HUES48 (cell line): ENCODE measurements around the gene STARD9.
"Not testable (repeated sequence)": the region's sequence is repeated elsewhere in the genome, so short reads cannot be mapped to it uniquely, and the experiment has no call there.

Experiments
- H3K27ac ChIP-seq: one replicate; pipeline ENCODE4 v1.7.0; 2013; ENCODE audit warnings: low read depth, low read length, inconsistent platforms
- H3K27me3 ChIP-seq: 2 replicates; pipeline ENCODE4 v1.6.1; 2013; ENCODE audit warnings: mild to moderate bottlenecking, low read length; ENCODE audit not compliant: control insufficient read depth, insufficient read depth
- H3K36me3 ChIP-seq: 2 replicates; pipeline ENCODE4 v1.6.1; 2013; ENCODE audit warnings: low read length; ENCODE audit not compliant: control insufficient read depth, insufficient read depth
- H3K4me1 ChIP-seq: 2 replicates; pipeline ENCODE4 v1.6.1; 2013; ENCODE audit warnings: mild to moderate bottlenecking, low read length; ENCODE audit not compliant: control insufficient read depth, insufficient read depth
- H3K4me3 ChIP-seq: 2 replicates; pipeline ENCODE4 v1.5.1; 2013; ENCODE audit warnings: mild to moderate bottlenecking, low read depth, low read length
- H3K9ac ChIP-seq: 2 replicates; pipeline ENCODE4 v1.6.1; 2013; ENCODE audit warnings: mild to moderate bottlenecking, low read depth, low read length, moderate library complexity
- H3K9me3 ChIP-seq: 2 replicates; pipeline ENCODE4 v1.6.1; 2013; ENCODE audit warnings: low read length; ENCODE audit not compliant: control insufficient read depth, insufficient read depth

The STARD9 gene

DNA sequence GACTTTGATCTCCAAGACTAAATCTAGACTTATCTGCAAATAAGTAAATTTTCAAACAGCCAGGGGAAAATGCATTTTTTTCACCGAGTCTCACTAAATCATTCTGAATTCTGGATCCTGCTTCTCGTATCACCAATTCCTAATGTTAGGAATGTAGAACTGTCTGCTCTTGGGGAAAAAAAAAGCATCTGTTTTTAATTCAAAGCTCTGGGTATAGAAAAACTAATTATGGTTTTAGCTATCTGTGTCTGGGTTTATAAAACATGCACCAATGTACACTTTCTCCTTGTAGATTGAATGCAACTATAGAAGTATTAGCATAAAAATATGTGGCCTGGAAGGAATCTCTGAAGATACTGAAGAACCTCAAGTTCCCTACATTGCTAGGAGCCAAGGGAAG lies 166.3 kb downstream of the STARD9 start:
- H3K9me3 ChIP-seq: no peaks in the 10 kb centered on the region

DNA sequence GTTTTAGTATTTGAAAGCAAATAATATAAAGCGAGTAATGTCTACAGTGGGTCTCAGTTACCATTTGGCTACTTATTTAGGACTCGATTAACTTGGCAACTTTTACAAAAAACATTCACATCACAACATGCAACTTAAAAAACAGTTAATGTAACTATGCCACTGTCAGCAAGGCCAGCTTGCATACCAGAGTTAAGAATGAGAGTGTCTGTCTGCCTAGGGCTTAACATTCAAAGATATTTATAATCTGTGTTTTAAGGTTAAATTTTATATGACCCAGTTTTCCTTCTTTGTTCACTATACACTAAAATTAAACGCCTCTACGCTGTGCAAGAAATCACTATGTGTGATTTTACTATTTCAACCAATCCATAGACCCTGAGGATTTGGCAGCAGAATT lies 166.7 kb downstream of the STARD9 start:
- H3K9me3 ChIP-seq: no peaks in the 10 kb centered on the region
- H3K27ac ChIP-seq: no peak overlapping the region
- no peaks in the 10 kb centered on the region for H3K27me3 ChIP-seq
- H3K9ac ChIP-seq: no peak overlapping the region
- peaks cover 3% of the 10 kb centered on the region; the same call in 1 of the 2 replicates for H3K36me3 ChIP-seq
- no peak overlapping the region for H3K4me3 ChIP-seq
- peaks cover 3% of the 10 kb centered on the region; the same call in 1 of the 2 replicates for H3K4me1 ChIP-seq

More for the DNA sequence above, 166.3 kb downstream of the STARD9 start:
- H3K4me3 ChIP-seq: no peak overlapping the region
- peaks cover 3% of the 10 kb centered on the region; the same call in 1 of the 2 replicates for H3K4me1 ChIP-seq
- H3K36me3 ChIP-seq: peaks cover 3% of the 10 kb centered on the region; the same call in 1 of the 2 replicates
- H3K9ac ChIP-seq: no peak overlapping the region
- no peaks in the 10 kb centered on the region for H3K27me3 ChIP-seq
- H3K27ac ChIP-seq: no peak overlapping the region

DNA sequence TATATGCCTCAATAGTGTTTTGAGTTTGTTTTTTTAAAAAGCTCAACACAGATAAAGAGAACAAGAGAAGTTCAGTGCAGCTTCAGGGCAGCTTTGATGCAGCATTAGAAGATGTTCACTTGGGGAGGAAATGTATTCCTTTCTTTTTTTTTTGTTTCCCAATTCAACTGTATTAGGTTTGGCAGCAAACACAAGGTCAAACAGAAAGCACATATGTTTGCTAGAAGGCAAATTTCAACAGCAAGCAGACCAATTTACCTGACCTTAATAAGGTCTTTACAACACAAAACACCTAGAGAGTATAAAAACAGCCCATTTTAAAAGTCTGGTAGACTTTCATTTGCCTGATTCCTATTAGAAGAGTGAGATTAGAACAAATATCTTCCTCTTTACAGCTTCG lies 168.8 kb downstream of the STARD9 start:
- Histone ChIP-seq H3K36me3 (peaks cover 3% of the 10 kb centered on the region; the same call in 1 of the 2 replicates), H3K27me3 (no peaks in the 10 kb centered on the region), H3K9ac (no peak overlapping the region), H3K4me1 (no peaks in the 10 kb centered on the region), H3K27ac (no peak overlapping the region), H3K4me3 (no peak overlapping the region), H3K9me3 (no peaks in the 10 kb centered on the region)

DNA sequence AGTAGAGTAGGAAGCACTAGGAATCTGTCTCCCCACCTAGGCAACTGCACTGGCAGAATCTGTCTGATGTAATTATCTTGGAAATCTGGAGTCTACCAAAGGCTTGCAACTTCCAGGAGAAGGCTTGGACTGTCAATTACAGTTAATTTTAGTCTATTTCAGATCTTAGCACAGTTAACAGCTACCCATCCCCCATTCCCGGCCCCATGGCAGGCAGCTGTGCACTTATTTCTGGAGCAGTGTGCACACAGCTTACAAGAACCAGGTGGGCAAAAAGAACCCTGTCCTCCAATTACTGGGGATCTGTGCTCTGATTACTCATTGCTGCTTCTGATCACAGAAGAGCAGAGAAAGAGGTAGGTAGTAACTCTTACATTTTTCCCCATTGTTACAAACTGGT lies 173.9 kb downstream of the STARD9 start:
- no peaks in the 10 kb centered on the region for H3K9me3 ChIP-seq
- peaks cover 17% of the 10 kb centered on the region; the same call in 1 of the 2 replicates for H3K36me3 ChIP-seq
- H3K4me3 ChIP-seq: no peak overlapping the region
- H3K27ac ChIP-seq: no peak overlapping the region
- no peaks in the 10 kb centered on the region for H3K27me3 ChIP-seq
- no peak overlapping the region for H3K9ac ChIP-seq
- H3K4me1 ChIP-seq: no peaks in the 10 kb centered on the region

DNA sequence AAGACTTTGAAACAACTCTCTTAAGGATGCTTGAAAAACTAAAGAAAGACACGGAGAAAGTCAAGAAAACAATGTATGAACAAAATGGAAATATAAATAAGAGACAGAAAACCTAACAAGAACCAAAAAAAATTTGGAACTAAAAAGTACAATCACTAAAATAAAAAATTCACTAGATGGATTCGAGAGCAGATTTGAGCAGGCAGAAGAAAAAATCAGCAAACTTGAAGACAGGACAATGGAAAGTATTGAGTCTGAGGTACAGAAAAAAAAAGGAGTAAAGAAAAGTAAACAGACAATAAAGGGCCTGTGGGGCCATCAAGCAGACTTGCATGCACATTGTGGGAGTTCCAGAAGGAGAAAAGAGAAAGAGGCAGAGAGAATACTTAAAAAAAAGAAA lies 174.9 kb downstream of the STARD9 start:
- Histone ChIP-seq H3K9ac (no peak overlapping the region), H3K9me3 (no peaks in the 10 kb centered on the region), H3K4me1 (no peaks in the 10 kb centered on the region), H3K36me3 (peaks cover 17% of the 10 kb centered on the region; the same call in 1 of the 2 replicates), H3K27me3 (no peaks in the 10 kb centered on the region), H3K4me3 (no peak overlapping the region), H3K27ac (no peak overlapping the region)

DNA sequence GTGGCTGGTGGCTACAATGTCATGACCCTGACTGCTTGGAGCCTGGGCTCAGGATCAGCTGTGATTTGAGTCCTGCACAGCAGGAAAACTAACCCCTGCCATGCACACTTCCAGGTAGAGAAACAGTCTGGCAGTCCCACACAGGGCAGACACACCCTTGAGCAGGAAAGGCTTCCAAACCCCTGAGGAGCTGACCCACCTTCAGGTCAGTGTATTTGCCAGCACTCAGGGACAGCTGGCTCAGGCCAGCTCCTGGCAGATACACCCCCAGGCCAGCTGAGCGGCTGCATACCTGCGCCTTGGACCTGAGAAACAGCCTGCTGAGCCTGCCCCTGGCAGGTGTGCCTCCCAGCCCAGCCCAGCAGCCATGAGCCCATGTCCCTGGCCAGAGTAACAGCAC lies 183.7 kb downstream of the STARD9 start:
- H3K9ac ChIP-seq: no peak overlapping the region
- H3K27me3 ChIP-seq: no peaks in the 10 kb centered on the region
- H3K4me3 ChIP-seq: no peak overlapping the region
- H3K36me3 ChIP-seq: no peaks in the 10 kb centered on the region
- peaks cover 6% of the 10 kb centered on the region; the same call in 1 of the 2 replicates for H3K9me3 ChIP-seq
- no peak overlapping the region for H3K27ac ChIP-seq
- H3K4me1 ChIP-seq: no peaks in the 10 kb centered on the region

DNA sequence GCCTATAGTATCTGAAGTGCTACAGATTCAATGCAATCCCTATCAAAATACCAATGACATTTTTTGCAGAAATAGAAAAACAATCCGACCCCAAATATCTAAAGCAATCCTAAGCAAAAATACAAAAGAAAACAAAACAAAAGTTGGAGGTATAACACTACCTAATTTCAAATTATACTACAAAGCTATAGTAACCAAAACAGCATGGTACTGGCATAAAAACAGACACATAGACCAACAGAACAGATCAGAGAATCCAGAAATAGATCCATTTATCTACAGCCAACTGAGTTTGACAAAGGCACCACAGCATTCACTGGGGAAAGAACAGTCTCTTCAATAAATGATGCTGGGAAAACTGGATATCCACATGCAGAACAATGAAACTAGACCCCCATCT lies 185.4 kb downstream of the STARD9 start:
- no peaks in the 10 kb centered on the region for H3K36me3 ChIP-seq
- peaks cover 6% of the 10 kb centered on the region; the same call in 1 of the 2 replicates for H3K9me3 ChIP-seq
- no peak overlapping the region for H3K27ac ChIP-seq

DNA sequence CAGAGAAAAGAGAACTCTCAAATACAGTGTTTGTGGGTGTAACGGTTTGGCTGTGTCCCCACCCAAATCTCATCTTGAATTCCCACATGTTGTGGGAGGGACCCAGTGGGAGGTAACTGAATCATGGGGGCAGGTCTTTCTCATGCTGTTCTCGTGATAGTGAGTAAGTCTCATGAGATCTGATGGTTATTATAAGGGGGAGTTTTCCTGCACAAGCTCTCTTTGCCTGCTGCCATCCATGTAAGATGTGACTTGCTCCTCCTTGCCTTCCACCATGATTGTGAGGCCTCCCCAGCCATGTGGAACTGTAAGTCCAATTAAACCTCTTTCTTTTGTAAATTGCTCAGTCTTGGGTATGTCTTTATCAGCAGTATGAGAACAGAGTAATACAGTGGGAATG lies 186.4 kb downstream of the STARD9 start:
- not testable (repeated sequence) for H3K4me3 ChIP-seq, H3K9me3 ChIP-seq, H3K27me3 ChIP-seq, H3K27ac ChIP-seq, H3K9ac ChIP-seq, H3K36me3 ChIP-seq, H3K4me1 ChIP-seq

More for the DNA sequence above, 185.4 kb downstream of the STARD9 start:
- Histone ChIP-seq H3K9ac (no peak overlapping the region), H3K4me3 (no peak overlapping the region), H3K4me1 (no peaks in the 10 kb centered on the region), H3K27me3 (no peaks in the 10 kb centered on the region)

DNA sequence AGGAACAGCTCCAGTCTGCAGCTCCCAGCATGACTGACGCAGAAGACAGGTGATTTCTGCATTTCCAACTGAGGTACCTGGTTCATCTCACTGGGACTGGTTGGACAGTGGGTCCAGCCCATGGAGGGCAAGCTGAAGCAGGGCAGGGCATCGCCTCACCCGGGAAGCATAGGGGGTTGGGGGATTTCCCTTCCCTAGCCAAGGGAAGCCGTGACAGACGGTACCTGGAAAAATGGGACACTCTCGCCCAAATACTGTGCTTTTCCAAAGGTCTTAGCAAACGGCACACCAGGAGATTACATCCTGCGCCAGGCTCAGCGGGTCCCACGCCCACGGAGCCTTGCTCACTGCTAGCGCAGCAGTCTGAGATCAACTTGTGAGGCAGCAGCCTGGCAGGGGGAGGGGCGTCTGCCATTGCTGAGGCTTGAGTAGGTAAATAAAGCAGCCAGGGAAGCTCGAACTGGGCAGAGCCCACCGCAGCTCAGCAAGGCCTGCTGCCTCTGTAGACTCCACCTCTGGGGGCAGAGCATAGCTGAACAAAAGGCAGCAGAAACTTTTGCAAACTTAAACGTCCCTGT lies 188.8 kb downstream of the STARD9 start:
- not testable (repeated sequence) for H3K27me3 ChIP-seq, H3K36me3 ChIP-seq, H3K4me3 ChIP-seq, H3K9me3 ChIP-seq, H3K9ac ChIP-seq, H3K4me1 ChIP-seq
- peak overlapping the region; percentile 46 for H3K27ac ChIP-seq

DNA sequence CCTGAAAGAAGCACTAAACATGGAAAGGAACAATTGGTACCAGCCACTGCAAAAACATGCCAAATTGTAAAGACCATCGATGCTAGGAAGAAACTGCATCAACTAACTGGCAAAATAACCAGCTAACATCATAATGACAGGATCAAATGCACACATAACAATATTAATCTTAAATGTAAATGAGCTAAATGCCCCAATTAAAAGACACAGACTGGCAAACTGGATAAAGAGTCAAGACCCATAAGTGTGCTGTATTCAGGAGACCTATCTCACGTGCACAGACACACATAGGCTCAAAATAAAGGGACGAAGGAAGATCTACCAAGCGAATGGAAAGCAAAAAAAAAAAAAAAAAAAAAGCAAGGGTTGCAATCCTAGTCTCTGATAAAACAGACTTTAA lies 190.7 kb downstream of the STARD9 start:
- H3K36me3 ChIP-seq, H3K9ac ChIP-seq, H3K27ac ChIP-seq, H3K27me3 ChIP-seq, H3K4me3 ChIP-seq, H3K4me1 ChIP-seq, H3K9me3 ChIP-seq: not testable (repeated sequence)
